GM12878 (cell line): ENCODE results near the gene CPVL. TPM values are rescaled to one million over a fixed set of nuclear protein-coding genes. Genes with fewer than 3 reads are reported as not detected.

Source experiments
- ATAC-seq: fragments of 200-7000 bp; cut with Tn5 transposase; 3 replicates; pipeline ENCODE4 v1.9.1; 2020; ENCODE audit warnings: mild to moderate bottlenecking, moderate library complexity
- BruUV-seq: library from RNA; stranded (reverse); fragments of 400-500 nt; replicated peaks from 2 replicates; lab custom pipeline; 2021; lab: Mats Ljungman, UMichigan
- CTCF ChIA-PET: fragments of 300-600 bp; sonication (Branson Sonifier 250); formaldehyde crosslinking; extraction: SDS; loops from one replicate; lab custom pipeline; 2021; ENCODE audit warnings: inconsistent platforms; lab: Yijun Ruan, JAX
- POLR2A ChIA-PET: fragments of 350-600 bp; formaldehyde crosslinking; extraction: SDS; loops from one replicate; lab custom pipeline; 2021; ENCODE audit warnings: inconsistent platforms; lab: Charles Lee
- RAD21 ChIA-PET: fragments of 300-600 bp; sonication (Branson Sonifier 250); formaldehyde crosslinking; loops from one replicate; lab custom pipeline; 2023; ENCODE audit warnings: antibody characterized with exemption; ENCODE audit not compliant: unreplicated experiment; lab: Charles Lee
- SMC1A ChIA-PET: fragments of 300-600 bp; sonication (Branson Sonifier 250); formaldehyde crosslinking; loops from one replicate; lab custom pipeline; 2023; ENCODE audit not compliant: unreplicated experiment, uncharacterized antibody; lab: Charles Lee
- DNase-seq: peaks from one replicate; pipeline ENCODE4 v3.0.0-alpha.2; 2011; ENCODE audit warnings: low read depth, low spot score
- FAIRE-seq: peaks from 3 replicates; lab custom pipeline; 2011; peaks lifted over from hg19 to GRCh38; lab: Jason Lieb, UNC
- H2AFZ ChIP-seq: 2 replicates; pipeline ENCODE4 v1.6.0; 2011; ENCODE audit warnings: low read depth, low read length, control low read depth; ENCODE audit not compliant: control insufficient read depth
- H3K27ac ChIP-seq: 2 replicates; pipeline ENCODE4 v1.5.1; 2011; ENCODE audit warnings: control low read depth; ENCODE audit not compliant: control insufficient read depth, insufficient read depth
- H3K27me3 ChIP-seq, 2 experiments: replicated peaks in 1 of 2; 2 replicates each; pipeline versions ENCODE4 v1.6.0 to v1.6.1; 2011; ENCODE audit warnings: low read length in 1 of 2; ENCODE audit not compliant: control insufficient read depth in 2 of 2, insufficient read depth in 2 of 2
- H3K36me3 ChIP-seq, 2 experiments: 2 replicates each; pipeline ENCODE4 v1.5.1; 2011; ENCODE audit warnings: low read length in 1 of 2; ENCODE audit not compliant: control insufficient read depth in 2 of 2, insufficient read depth in 2 of 2
- H3K4me1 ChIP-seq: 2 replicates; pipeline ENCODE4 v1.6.1; 2011; ENCODE audit warnings: mild to moderate bottlenecking, low read length, moderate library complexity, mixed read lengths; ENCODE audit not compliant: control insufficient read depth, insufficient read depth
- H3K4me2 ChIP-seq: 2 replicates; pipeline ENCODE4 v1.6.0; 2011; ENCODE audit warnings: control low read depth; ENCODE audit not compliant: control insufficient read depth, insufficient read depth
- H3K4me3 ChIP-seq: fragments of 200-600 bp; sonication (generic); 2 replicates; pipeline ENCODE4 v1.5.1; 2016
- H3K79me2 ChIP-seq: 2 replicates; pipeline ENCODE4 v1.6.0; 2011; ENCODE audit warnings: low read length; ENCODE audit not compliant: control insufficient read depth, insufficient read depth
- H3K9ac ChIP-seq: 2 replicates; pipeline ENCODE4 v1.8.0; 2011; ENCODE audit warnings: low read length, control low read depth, mixed read lengths; ENCODE audit not compliant: control insufficient read depth, insufficient read depth
- H3K9me3 ChIP-seq: replicated peaks from 3 replicates; pipeline ENCODE4 v1.5.1; 2011; ENCODE audit warnings: mild to moderate bottlenecking, low read length; ENCODE audit not compliant: control insufficient read depth, insufficient read depth
- H4K20me1 ChIP-seq: 2 replicates; pipeline ENCODE4 v1.6.0; 2011; ENCODE audit not compliant: control insufficient read depth, insufficient read depth
- BRCA1 ChIP-seq: IDR thresholded peaks from 2 replicates; pipeline ENCODE4 v1.6.1; 2011; ENCODE audit warnings: low read depth, low read length, improper control_type of control experiment
- CBFB ChIP-seq: IDR thresholded peaks from 2 replicates; pipeline ENCODE4 v1.6.1; 2016; ENCODE audit warnings: antibody characterized with exemption, low read depth
- DPF2 ChIP-seq: fragments of 450-650 bp; IDR thresholded peaks from 2 replicates; pipeline ENCODE4 v1.6.1; 2017; ENCODE audit warnings: mild to moderate bottlenecking
- GABPA ChIP-seq: IDR thresholded peaks from 2 replicates; pipeline ENCODE4 v1.6.1; 2014; ENCODE audit warnings: antibody characterized with exemption, low read depth, mild to moderate bottlenecking, inconsistent platforms
- JUNB ChIP-seq: IDR thresholded peaks from 2 replicates; pipeline ENCODE4 v1.6.1; 2016; ENCODE audit warnings: antibody characterized with exemption, mild to moderate bottlenecking
- NFYB ChIP-seq: IDR thresholded peaks from 2 replicates; pipeline ENCODE4 v1.6.1; 2011; ENCODE audit warnings: low read depth, mild to moderate bottlenecking, low read length, improper control_type of control experiment, moderate library complexity; ENCODE audit not compliant: insufficient read depth
- PAX5 ChIP-seq: IDR thresholded peaks from 2 replicates; pipeline ENCODE4 v1.6.1; 2011; ENCODE audit warnings: low read depth, low read length, borderline replicate concordance
- RCOR1 ChIP-seq: conservative IDR thresholded peaks from 2 replicates; pipeline ENCODE4 v1.6.1; 2012; ENCODE audit warnings: low read depth, low read length, improper control_type of control experiment
- RUNX3 ChIP-seq: IDR thresholded peaks from 2 replicates; pipeline ENCODE4 v1.6.1; 2012; ENCODE audit warnings: low read length, inconsistent platforms
- TCF7 ChIP-seq: IDR thresholded peaks from 2 replicates; pipeline ENCODE4 v1.6.1; 2014; ENCODE audit warnings: antibody characterized with exemption, borderline replicate concordance
- YY1 ChIP-seq: IDR thresholded peaks from 2 replicates; pipeline ENCODE4 v1.6.1; 2011; ENCODE audit warnings: low read depth, mild to moderate bottlenecking, low read length
- ZNF274 ChIP-seq: IDR thresholded peaks from one replicate; pipeline ENCODE4 v1.8.0; 2011; ENCODE audit not compliant: insufficient read length, insufficient read depth
- ZNF384 ChIP-seq: IDR thresholded peaks from 2 replicates; pipeline ENCODE4 v1.6.1; 2012; ENCODE audit warnings: low read depth, mild to moderate bottlenecking, low read length, improper control_type of control experiment, borderline replicate concordance
- WGBS: methylation state at CpG from one replicate; pipeline ENCODE4 v1.1.6; 2016; ENCODE audit warnings: low lambda C conversion rate; ENCODE audit not compliant: insufficient replicate concordance, insufficient coverage; ENCODE audit errors: missing lambda C conversion rate; 5-methylcytosine and 5-hydroxymethylcytosine counted together
- in situ Hi-C: fragments of 300-500 bp; cut with MboI; formaldehyde crosslinking; loops from 9 replicates; pipeline ENCODE4 v1.14.3; 2018; ENCODE audit warnings: mixed read lengths
- intact Hi-C: fragments of 100-400 bp; cut with micrococcal nuclease; formaldehyde crosslinking; loops from one replicate; pipeline ENCODE4 v1.14.2; 2022; ENCODE audit not compliant: unreplicated experiment
- polyA plus RNA-seq, 11 experiments: library from polyadenylated mRNA; depleted of rRNA in 4 of 11; unstranded in 6 of 11; stranded (reverse) in 5 of 11; fragments of >200 nt; fragmentation: Nextera tagmentation in 4 of 11; fragmentation: Illumina TruSeq in 1 of 11; extraction: Ambion mirVana in 4 of 11; extraction: Trizol in 1 of 11; gene quantifications; 1 replicate in 1 of 11; 2 replicates in 10 of 11; pipeline versions ENCODE4 v1.2.1 to v1.2.3, GENCODE V29; 2011 to 2016; ENCODE audit warnings: inconsistent platforms in 2 of 11, missing spikeins in 2 of 11, low read depth in 1 of 11
- total RNA-seq, 4 experiments: library from RNA; depleted of rRNA in 3 of 4; stranded (reverse); fragments of >200 nt in 3 of 4; fragmentation: Illumina TruSeq in 1 of 4; extraction: Trizol in 1 of 4; gene quantifications; 2 replicates each; pipeline versions ENCODE4 v1.2.1 to v1.2.3, GENCODE V29; 2013 to 2021
- TF ChIP-seq, protein P1 (sequence below): fragments of 450-650 bp; IDR thresholded peaks from 2 replicates; pipeline ENCODE4 v1.6.1; 2017; ENCODE audit warnings: mild to moderate bottlenecking
- TF ChIP-seq, protein P2 (sequence below): fragments of 450-650 bp; IDR thresholded peaks from 2 replicates; pipeline ENCODE4 v1.6.1; 2018; ENCODE audit warnings: mild to moderate bottlenecking, low read depth, moderate library complexity; ENCODE audit not compliant: partially characterized antibody

CPVL gene
- total and polyA plus RNA-seq, 10 of the 15 experiments (the other 5 are each of a cell fraction or from before 2014, with no cell fraction given): 0.59 TPM; not detected in 9

DNA sequence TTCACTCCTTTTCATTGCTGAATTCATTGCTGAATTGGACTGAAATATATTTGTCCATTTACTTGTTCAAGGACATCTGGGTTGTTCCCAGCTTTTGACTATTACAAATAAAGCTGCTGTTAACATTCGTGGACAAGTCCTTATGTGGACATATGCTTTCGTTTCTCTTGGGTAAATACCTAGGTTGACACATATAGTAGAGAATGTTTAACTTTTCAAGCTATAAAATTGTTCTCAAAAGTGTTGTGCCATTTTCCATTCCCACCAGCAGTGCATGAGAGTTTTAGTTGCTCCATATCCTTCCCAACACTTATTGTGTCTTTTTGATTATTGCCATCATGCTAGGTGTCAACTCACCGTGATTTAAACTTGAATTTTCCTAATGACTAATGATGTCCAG, 17.5 kb upstream of the CPVL start:
- no peak overlapping the region for H3K9ac ChIP-seq
- RAD21 ChIA-PET: no interaction called here
- CTCF ChIA-PET: interaction anchor here (0.9 kb wide), 2 partner anchors 242 to 245 kb away, joined by 3 read pairs; no protein-coding TSS in a partner anchor
- no TSS peak for BruUV-seq
- no peak for DNase-seq
- H3K27me3 ChIP-seq: no peaks in the 10 kb centered on the region; a peak in 1 of 4 replicates
- no peak for ATAC-seq
- FAIRE-seq: no peak
- H3K27ac ChIP-seq: no peak overlapping the region
- no peaks in the 10 kb centered on the region for H3K4me1 ChIP-seq
- no peaks in the 10 kb centered on the region for H3K36me3 ChIP-seq
- intact Hi-C loops: no loop called here
- in situ Hi-C loops: no loop called here
- H3K9me3 ChIP-seq: no peaks in the 10 kb centered on the region
- no peak overlapping the region for H2AFZ ChIP-seq
- POLR2A ChIA-PET: no interaction called here
- no peak for TF ChIP-seq BRCA1
- TF ChIP-seq PAX5: no peak
- TF ChIP-seq YY1: no peak
- TF ChIP-seq ZNF384: no peak
- no peak for TF ChIP-seq TCF7
- TF ChIP-seq, protein P1, sequence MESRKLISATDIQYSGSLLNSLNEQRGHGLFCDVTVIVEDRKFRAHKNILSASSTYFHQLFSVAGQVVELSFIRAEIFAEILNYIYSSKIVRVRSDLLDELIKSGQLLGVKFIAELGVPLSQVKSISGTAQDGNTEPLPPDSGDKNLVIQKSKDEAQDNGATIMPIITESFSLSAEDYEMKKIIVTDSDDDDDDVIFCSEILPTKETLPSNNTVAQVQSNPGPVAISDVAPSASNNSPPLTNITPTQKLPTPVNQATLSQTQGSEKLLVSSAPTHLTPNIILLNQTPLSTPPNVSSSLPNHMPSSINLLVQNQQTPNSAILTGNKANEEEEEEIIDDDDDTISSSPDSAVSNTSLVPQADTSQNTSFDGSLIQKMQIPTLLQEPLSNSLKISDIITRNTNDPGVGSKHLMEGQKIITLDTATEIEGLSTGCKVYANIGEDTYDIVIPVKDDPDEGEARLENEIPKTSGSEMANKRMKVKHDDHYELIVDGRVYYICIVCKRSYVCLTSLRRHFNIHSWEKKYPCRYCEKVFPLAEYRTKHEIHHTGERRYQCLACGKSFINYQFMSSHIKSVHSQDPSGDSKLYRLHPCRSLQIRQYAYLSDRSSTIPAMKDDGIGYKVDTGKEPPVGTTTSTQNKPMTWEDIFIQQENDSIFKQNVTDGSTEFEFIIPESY: no peak
- TF ChIP-seq CBFB: no peak
- TF ChIP-seq JUNB: no peak
- TF ChIP-seq, protein P2, sequence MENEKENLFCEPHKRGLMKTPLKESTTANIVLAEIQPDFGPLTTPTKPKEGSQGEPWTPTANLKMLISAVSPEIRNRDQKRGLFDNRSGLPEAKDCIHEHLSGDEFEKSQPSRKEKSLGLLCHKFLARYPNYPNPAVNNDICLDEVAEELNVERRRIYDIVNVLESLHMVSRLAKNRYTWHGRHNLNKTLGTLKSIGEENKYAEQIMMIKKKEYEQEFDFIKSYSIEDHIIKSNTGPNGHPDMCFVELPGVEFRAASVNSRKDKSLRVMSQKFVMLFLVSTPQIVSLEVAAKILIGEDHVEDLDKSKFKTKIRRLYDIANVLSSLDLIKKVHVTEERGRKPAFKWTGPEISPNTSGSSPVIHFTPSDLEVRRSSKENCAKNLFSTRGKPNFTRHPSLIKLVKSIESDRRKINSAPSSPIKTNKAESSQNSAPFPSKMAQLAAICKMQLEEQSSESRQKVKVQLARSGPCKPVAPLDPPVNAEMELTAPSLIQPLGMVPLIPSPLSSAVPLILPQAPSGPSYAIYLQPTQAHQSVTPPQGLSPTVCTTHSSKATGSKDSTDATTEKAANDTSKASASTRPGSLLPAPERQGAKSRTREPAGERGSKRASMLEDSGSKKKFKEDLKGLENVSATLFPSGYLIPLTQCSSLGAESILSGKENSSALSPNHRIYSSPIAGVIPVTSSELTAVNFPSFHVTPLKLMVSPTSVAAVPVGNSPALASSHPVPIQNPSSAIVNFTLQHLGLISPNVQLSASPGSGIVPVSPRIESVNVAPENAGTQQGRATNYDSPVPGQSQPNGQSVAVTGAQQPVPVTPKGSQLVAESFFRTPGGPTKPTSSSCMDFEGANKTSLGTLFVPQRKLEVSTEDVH: no peak
- no peak for TF ChIP-seq GABPA
- no peak for TF ChIP-seq DPF2
- no peak for TF ChIP-seq ZNF274
- TF ChIP-seq RUNX3: no peak
- TF ChIP-seq RCOR1: no peak
- TF ChIP-seq NFYB: no peak
- no peak overlapping the region for H3K4me3 ChIP-seq
- 0% methylated on average over 3 of the region's 3 CpGs for WGBS
- SMC1A ChIA-PET: no interaction called here
- H4K20me1 ChIP-seq: no peaks in the 10 kb centered on the region
- no peak overlapping the region for H3K4me2 ChIP-seq
- H3K79me2 ChIP-seq: no peaks in the 10 kb centered on the region
